WI38 (cell line): ENCODE data around the gene DNMT3A.

Experiments used
- H3K4me3 ChIP-seq: 2 replicates; pipeline ENCODE4 v1.5.1; 2011; ENCODE audit warnings: low read depth, mild to moderate bottlenecking, control low read depth, low read length
- CTCF ChIP-seq: IDR thresholded peaks from 2 replicates; pipeline ENCODE4 v1.5.1; 2012; ENCODE audit warnings: low read depth, mild to moderate bottlenecking, control low read depth, low read length

Gene DNMT3A

DNA sequence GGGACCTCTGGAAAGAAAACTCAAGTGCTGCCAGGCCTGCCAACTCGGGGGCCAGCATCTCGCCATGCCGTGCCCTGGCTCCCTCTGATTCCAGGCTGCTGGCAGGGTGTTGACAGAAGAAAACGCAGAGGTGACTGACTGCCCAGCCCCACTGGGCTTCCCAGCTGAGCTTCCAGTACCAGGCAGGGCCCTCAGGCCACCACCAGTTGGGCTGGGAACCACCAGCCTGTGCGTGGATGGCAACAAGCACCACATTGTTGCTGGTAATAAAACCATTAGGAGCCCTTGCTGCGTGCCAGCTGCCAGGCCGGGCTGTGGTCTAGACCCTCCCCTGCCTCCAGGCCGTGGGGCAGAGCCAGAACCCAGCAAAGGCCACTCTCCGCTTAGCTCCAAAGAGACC lies 9.2 kb downstream of the DNMT3A start:
- no peak overlapping the region for H3K4me3 ChIP-seq
- TF ChIP-seq CTCF = no peak

- no peak overlapping the region for H3K4me3 ChIP-seq
- no peak for TF ChIP-seq CTCF
Measured at GRCh38 chr2:25331686-25332365, 9.9 kb downstream of the DNMT3A start.

DNA sequence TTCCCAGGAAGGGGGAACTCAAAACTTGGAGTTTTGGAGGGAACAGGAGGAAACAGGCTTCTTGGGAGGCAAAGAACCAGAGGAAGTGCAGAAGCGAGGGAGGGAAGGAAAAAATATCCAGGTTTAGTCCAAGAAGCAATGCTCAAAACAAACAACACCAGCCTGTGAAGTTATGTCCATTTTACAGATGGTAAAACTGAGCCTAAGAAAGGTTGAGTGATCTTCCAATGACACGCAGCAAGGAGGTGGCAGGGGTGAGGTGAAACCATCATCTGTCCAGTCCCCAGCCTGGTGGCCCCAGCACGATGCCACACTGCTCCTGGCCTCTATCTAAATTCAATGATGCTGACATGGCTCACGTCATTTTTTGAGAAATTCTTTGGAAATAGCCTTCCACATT lies 10.8 kb downstream of the DNMT3A start:
- no peak for TF ChIP-seq CTCF
- no peak overlapping the region for H3K4me3 ChIP-seq

DNA sequence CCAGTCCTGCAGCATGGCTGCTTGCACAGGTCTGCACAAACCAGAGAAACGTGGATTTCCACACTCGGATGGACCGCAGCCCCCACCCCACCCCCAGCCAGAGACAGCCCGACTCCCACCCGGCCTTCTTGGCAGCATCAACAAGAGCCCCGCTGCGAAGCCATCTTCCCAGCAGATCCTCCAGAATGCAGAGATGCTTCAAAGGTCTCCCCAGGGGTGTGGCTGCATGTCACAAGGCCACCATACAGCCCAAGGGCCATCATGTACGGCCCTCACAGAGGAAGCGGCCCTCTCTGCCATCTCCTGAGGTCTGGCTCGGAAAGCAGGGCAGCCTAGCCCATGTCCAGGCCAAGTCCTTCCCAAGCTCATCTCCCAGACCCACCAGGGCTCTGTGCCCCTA lies 11.5 kb downstream of the DNMT3A start:
- TF ChIP-seq CTCF = no peak

GRCh38 chr2:25328152-25329085 lies 13.3 kb downstream of the DNMT3A start:
- no peak overlapping the region for H3K4me3 ChIP-seq
- TF ChIP-seq CTCF = no peak

More for the DNA sequence above, 11.5 kb downstream of the DNMT3A start:
- H3K4me3 ChIP-seq = no peak overlapping the region

- no peak overlapping the region for H3K4me3 ChIP-seq
- no peak for TF ChIP-seq CTCF
Measured at GRCh38 chr2:25326326-25327013, 15.3 kb downstream of the DNMT3A start.
